SK-N-SH (cell line): ENCODE data around the gene RCCD1. TPM values are rescaled to one million over a fixed set of nuclear protein-coding genes. Genes with fewer than 3 reads are reported as not detected.

Experiments
- CTCF ChIA-PET: fragments of 300-600, 350-600 bp; formaldehyde crosslinking; extraction: SDS; loops from one replicate; lab custom pipeline; 2021; lab: Yijun Ruan, JAX
- POLR2A ChIA-PET: fragments of 350-600 bp; sonication (Branson Sonifier 250); formaldehyde crosslinking; extraction: SDS; loops from one replicate; lab custom pipeline; 2020; ENCODE audit warnings: antibody characterized with exemption, inconsistent platforms; lab: Yijun Ruan, JAX
- DNase-seq: peaks from one replicate; pipeline ENCODE4 v3.0.0; 2012
- H2AFZ ChIP-seq: fragments of 200-600 bp; sonication (generic); 2 replicates; pipeline ENCODE4 v1.8.1; 2016; ENCODE audit warnings: antibody characterized with exemption, mild to moderate bottlenecking, low read depth
- H3F3A ChIP-seq: fragments of 200-600 bp; sonication (generic); replicated peaks from 2 replicates; pipeline ENCODE3; 2016; ENCODE audit warnings: antibody characterized with exemption, mild to moderate bottlenecking; ENCODE audit not compliant: insufficient read depth
- H3K27ac ChIP-seq, 2 experiments: fragments of 200-500 bp in 1 of 2; fragments of 200-600 bp in 1 of 2; sonication (Bioruptor generic) in 1 of 2; sonication (generic), shearing (Covaris generic) in 1 of 2; 2 replicates each; pipeline versions ENCODE4 v1.5.1 to v1.6.1; 2014 to 2016; ENCODE audit warnings: low read depth in 2 of 2, inconsistent platforms in 1 of 2, low read length in 1 of 2, mild to moderate bottlenecking in 1 of 2, mixed read lengths in 1 of 2
- H3K27me3 ChIP-seq: fragments of 200-600 bp; sonication (generic), shearing (Covaris generic); 2 replicates; pipeline ENCODE4 v1.6.1; 2016; ENCODE audit warnings: mixed run types; ENCODE audit not compliant: insufficient read depth
- H3K36me3 ChIP-seq, 2 experiments: fragments of 200-500 bp in 1 of 2; fragments of 200-600 bp in 1 of 2; sonication (Bioruptor generic) in 1 of 2; sonication (generic) in 1 of 2; replicated peaks in 1 of 2; 2 replicates each; pipeline versions ENCODE3 to v1.5.1; 2014 to 2016; ENCODE audit warnings: low read length in 1 of 2, mild to moderate bottlenecking in 1 of 2; ENCODE audit not compliant: insufficient read depth in 2 of 2, control insufficient read depth in 1 of 2
- H3K4me1 ChIP-seq, 2 experiments: fragments of 200-500 bp in 1 of 2; fragments of 200-600 bp in 1 of 2; sonication (Bioruptor generic) in 1 of 2; sonication (generic), shearing (Covaris generic) in 1 of 2; 2 replicates each; pipeline versions ENCODE4 v1.5.1 to v1.6.1; 2014 to 2016; ENCODE audit warnings: low read depth in 1 of 2, low read length in 1 of 2, mixed run types in 1 of 2; ENCODE audit not compliant: insufficient read depth in 2 of 2, control insufficient read depth in 1 of 2
- H3K4me2 ChIP-seq: fragments of 200-600 bp; sonication (generic), shearing (Covaris generic); 2 replicates; pipeline ENCODE4 v1.6.1; 2017; ENCODE audit warnings: mixed run types
- H3K4me3 ChIP-seq, 2 experiments: fragments of 200-500 bp in 1 of 2; fragments of 200-600 bp in 1 of 2; sonication (Bioruptor generic) in 1 of 2; sonication (generic), shearing (Covaris generic) in 1 of 2; 2 replicates each; pipeline versions ENCODE4 v1.5.1 to v1.8.1; 2014 to 2016; ENCODE audit warnings: low read depth in 2 of 2, inconsistent platforms in 1 of 2, low read length in 1 of 2, mild to moderate bottlenecking in 1 of 2, mixed read lengths in 1 of 2, moderate library complexity in 1 of 2
- H3K79me2 ChIP-seq: fragments of 200-600 bp; sonication (generic); 2 replicates; pipeline ENCODE4 v1.8.1; 2017; ENCODE audit warnings: mild to moderate bottlenecking; ENCODE audit not compliant: insufficient read depth
- H3K9ac ChIP-seq: fragments of 200-600 bp; sonication (generic); 2 replicates; pipeline ENCODE4 v1.6.1; 2017; ENCODE audit warnings: mixed run types
- H3K9me2 ChIP-seq: fragments of 200-600 bp; sonication (generic); 2 replicates; pipeline ENCODE4 v1.6.1; 2017; ENCODE audit warnings: mixed run types
- H3K9me3 ChIP-seq: fragments of 200-600 bp; sonication (generic); 2 replicates; pipeline ENCODE4 v1.6.1; 2017; ENCODE audit warnings: mixed run types, mild to moderate bottlenecking, moderate library complexity
- H4K20me1 ChIP-seq: fragments of 200-600 bp; sonication (generic); 2 replicates; pipeline ENCODE4 v1.6.1; 2017; ENCODE audit warnings: mild to moderate bottlenecking, mixed run types; ENCODE audit not compliant: insufficient read depth
- ELF1 ChIP-seq: IDR thresholded peaks from 2 replicates; pipeline ENCODE4 v1.4.0; 2012
- EZH2phosphoT487 ChIP-seq: fragments of 200-600 bp; sonication (generic); IDR thresholded peaks from 2 replicates; pipeline ENCODE4 v1.6.1; 2017; ENCODE audit warnings: low read depth, mixed run types, mild to moderate bottlenecking, antibody characterized with exemption, moderate library complexity, borderline replicate concordance
- FOXM1 ChIP-seq: IDR thresholded peaks from 2 replicates; pipeline ENCODE4 v1.4.0; 2012; ENCODE audit warnings: low read depth, mild to moderate bottlenecking
- JUND ChIP-seq: IDR thresholded peaks from 2 replicates; pipeline ENCODE4 v1.4.0; 2012
- NFIC ChIP-seq: IDR thresholded peaks from 2 replicates; pipeline ENCODE4 v1.4.0; 2012; ENCODE audit warnings: borderline replicate concordance
- RXRA ChIP-seq: IDR thresholded peaks from 2 replicates; pipeline ENCODE4 v1.4.0; 2012; ENCODE audit warnings: low read depth, mild to moderate bottlenecking, borderline replicate concordance
- SIN3A ChIP-seq: IDR thresholded peaks from 2 replicates; pipeline ENCODE4 v1.6.1; 2012; ENCODE audit warnings: low read depth, mild to moderate bottlenecking, low read length, moderate library complexity, borderline replicate concordance
- SMC3 ChIP-seq: IDR thresholded peaks from 2 replicates; pipeline ENCODE4 v1.6.1; 2012; ENCODE audit warnings: low read depth, low read length, improper control_type of control experiment
- TAF1 ChIP-seq: IDR thresholded peaks from 2 replicates; pipeline ENCODE4 v1.6.1; 2012; ENCODE audit warnings: low read depth, mild to moderate bottlenecking, low read length, moderate library complexity, borderline replicate concordance
- TEAD4 ChIP-seq: IDR thresholded peaks from 2 replicates; pipeline ENCODE4 v1.4.0; 2012; ENCODE audit warnings: mild to moderate bottlenecking, borderline replicate concordance; ENCODE audit not compliant: insufficient read depth
- USF2 ChIP-seq: fragments of 150-350 bp; IDR thresholded peaks from 2 replicates; pipeline ENCODE4 v1.6.1; 2017; ENCODE audit warnings: antibody characterized with exemption, low read length, low read depth, borderline replicate concordance
- WGBS: methylation state at CpG from one replicate; pipeline ENCODE4 v1.1.6; 2017; ENCODE audit warnings: low lambda C conversion rate; 5-methylcytosine and 5-hydroxymethylcytosine counted together
- polyA plus RNA-seq, 3 experiments: library from polyadenylated mRNA; depleted of rRNA; stranded (reverse); fragments of >200 nt; gene quantifications; 2 replicates each; pipeline ENCODE4 v1.2.3, GENCODE V29; 2012
- TF ChIP-seq, protein P1 (sequence below): fragments of 200-600 bp; sonication (generic); IDR thresholded peaks from 2 replicates; pipeline ENCODE4 v1.6.1; 2017; ENCODE audit warnings: antibody characterized with exemption, mild to moderate bottlenecking, moderate library complexity

Gene RCCD1
- polyA plus RNA-seq, 1 of the 3 experiments (the other 2 are of a cell fraction), result 21.2 TPM

GRCh38 chr15:90981681-90982080, 27.0 kb downstream of the RCCD1 start:
- H3K9me3 ChIP-seq, result no peaks in the 10 kb centered on the region
- peaks cover 12% of the 10 kb centered on the region; the same call in 1 of the 2 replicates for H4K20me1 ChIP-seq
- TF ChIP-seq FOXM1 (no peak), TEAD4 (no peak), JUND (no peak), ELF1 (no peak), SIN3A (no peak), USF2 (no peak), TAF1 (no peak), SMC3 (no peak), RXRA (no peak), EZH2phosphoT487 (no peak)
- TF ChIP-seq, protein P1, sequence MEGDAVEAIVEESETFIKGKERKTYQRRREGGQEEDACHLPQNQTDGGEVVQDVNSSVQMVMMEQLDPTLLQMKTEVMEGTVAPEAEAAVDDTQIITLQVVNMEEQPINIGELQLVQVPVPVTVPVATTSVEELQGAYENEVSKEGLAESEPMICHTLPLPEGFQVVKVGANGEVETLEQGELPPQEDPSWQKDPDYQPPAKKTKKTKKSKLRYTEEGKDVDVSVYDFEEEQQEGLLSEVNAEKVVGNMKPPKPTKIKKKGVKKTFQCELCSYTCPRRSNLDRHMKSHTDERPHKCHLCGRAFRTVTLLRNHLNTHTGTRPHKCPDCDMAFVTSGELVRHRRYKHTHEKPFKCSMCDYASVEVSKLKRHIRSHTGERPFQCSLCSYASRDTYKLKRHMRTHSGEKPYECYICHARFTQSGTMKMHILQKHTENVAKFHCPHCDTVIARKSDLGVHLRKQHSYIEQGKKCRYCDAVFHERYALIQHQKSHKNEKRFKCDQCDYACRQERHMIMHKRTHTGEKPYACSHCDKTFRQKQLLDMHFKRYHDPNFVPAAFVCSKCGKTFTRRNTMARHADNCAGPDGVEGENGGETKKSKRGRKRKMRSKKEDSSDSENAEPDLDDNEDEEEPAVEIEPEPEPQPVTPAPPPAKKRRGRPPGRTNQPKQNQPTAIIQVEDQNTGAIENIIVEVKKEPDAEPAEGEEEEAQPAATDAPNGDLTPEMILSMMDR, result no peak
- ChIA-PET POLR2A (no interaction called here), CTCF (interaction anchor here (0.5 to 10.6 kb wide), 2 partner anchors 14 to 25 kb away, joined by 3 to 74 read pairs; partner anchors contain the start of gene RCCD1)
- no peak overlapping the region for H3K4me3 ChIP-seq
- no peak overlapping the region for H3K9ac ChIP-seq
- no peaks in the 10 kb centered on the region for H3F3A ChIP-seq
- H3K79me2 ChIP-seq, result peaks cover 62% of the 10 kb centered on the region
- no peaks in the 10 kb centered on the region for H3K27me3 ChIP-seq
- peaks cover 25 to 30% of the 10 kb centered on the region in 2 experiments for H3K36me3 ChIP-seq
- no peak overlapping the region for H2AFZ ChIP-seq
- H3K4me2 ChIP-seq, result no peak overlapping the region
- H3K27ac ChIP-seq, result no peak overlapping the region
- DNase-seq, result no peak
- WGBS, result 88% methylated on average over 6 of the region's 6 CpGs
- no peaks in the 10 kb centered on the region for H3K4me1 ChIP-seq
- H3K9me2 ChIP-seq, result no peaks in the 10 kb centered on the region

- ChIA-PET CTCF (interaction anchor here (10.6 kb wide), 1 partner anchor 26 kb away, joined by 74 read pairs; the partner anchor contains the start of gene RCCD1), POLR2A (no interaction called here)
- Histone ChIP-seq H3K79me2 (peaks cover 67% of the 10 kb centered on the region), H3K4me3 (no peak overlapping the region), H3K9me3 (no peaks in the 10 kb centered on the region), H2AFZ (no peak overlapping the region), H3K9me2 (no peaks in the 10 kb centered on the region), H4K20me1 (peaks cover 12% of the 10 kb centered on the region; the same call in 1 of the 2 replicates), H3K4me2 (no peak overlapping the region), H3K4me1 (no peaks in the 10 kb centered on the region; a peak in 2 of 4 replicates), H3K36me3 (peaks cover 25 to 28% of the 10 kb centered on the region in 2 experiments), H3K27ac (no peak overlapping the region), H3K9ac (no peak overlapping the region), H3K27me3 (no peaks in the 10 kb centered on the region), H3F3A (no peaks in the 10 kb centered on the region)
- 94% methylated on average over 5 of the region's 5 CpGs for WGBS
- DNase-seq, result no peak
- no peak for TF ChIP-seq NFIC
Observed at GRCh38 chr15:90982135-90982534, 27.5 kb downstream of the RCCD1 start.
